Measurements from ENCODE around the gene COQ4.

The COQ4 gene

DNA sequence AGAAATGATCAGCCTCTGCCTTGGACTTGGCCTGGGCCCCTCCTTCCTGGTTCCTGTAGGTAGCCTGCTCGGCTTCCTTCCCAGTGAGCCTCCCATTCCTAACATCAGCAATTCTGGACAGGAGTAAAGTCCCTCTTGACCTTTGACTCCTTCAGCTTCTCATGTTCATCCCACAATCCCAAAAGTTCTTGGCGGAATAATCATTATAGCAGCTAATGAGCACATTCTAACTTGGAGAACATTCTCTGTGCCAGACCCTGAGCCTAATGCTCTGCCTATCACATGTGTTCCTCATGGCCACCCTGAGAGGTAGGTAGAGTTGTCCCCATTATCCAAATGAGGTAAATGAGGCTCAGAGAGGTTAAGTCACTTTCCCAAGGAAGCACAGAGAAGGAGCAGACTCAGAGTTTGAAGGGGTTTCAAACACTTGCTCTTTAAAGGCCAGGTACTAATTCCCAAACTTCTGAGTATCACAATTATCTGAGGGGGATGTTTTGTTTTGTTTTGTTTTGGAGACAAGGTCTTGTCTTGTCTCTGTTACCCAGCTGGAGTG, 25.3 kb upstream of the COQ4 start:
- no peak for DNase-seq
- in situ Hi-C loops (cut with MboI; ENCODE audit: low pct_unique_long_range_greater_than_20kb, low sequenced_read_pairs), result no loop called here

DNA sequence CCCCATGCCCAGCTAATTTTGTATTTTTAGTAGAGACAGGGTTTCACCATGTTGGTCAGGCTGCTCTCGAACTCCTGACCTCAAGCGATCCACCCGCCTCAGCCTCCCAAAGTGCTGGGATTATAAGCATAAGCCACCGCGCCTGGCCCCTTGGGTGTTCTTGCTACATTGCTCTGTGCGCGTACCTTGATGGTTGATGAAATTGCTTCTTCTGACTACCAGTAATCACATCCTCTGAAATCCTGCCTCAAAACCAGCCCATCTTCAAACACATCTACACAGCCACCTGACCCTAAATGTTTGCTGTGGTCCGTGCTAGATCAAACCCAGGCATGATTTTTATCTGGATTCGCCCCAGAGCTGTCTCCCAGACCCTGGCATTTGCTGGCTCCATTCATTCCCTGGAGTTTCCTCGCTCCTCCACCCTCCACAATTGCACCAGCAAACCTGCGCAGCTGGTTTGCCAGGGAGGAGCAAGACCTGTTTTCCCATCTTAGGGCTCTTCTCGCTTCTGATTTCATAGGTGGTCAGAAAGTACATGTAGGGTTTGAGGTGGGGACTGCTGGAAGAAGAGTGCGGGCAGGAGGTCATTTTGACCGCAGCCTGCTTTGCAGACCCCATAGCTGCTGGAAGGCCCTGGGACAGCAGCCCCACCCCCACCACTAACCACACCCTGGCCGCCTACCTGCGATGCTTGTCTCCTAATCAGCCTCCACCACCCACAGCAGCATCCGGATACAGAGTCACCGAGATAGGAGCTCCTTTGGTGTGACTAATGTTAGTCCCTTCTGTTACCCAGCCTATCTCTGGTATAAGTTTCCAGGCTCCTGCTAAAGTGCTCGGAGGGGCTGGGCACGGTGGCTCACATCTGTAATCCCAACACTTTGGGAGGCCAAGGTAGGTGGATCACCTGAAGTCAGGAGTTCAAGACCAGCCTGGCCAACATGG, 23.8 kb upstream of the COQ4 start:
- DNase-seq, result no peak
- in situ Hi-C loops (cut with MboI; ENCODE audit: low pct_unique_long_range_greater_than_20kb, low sequenced_read_pairs), result no loop called here

DNA sequence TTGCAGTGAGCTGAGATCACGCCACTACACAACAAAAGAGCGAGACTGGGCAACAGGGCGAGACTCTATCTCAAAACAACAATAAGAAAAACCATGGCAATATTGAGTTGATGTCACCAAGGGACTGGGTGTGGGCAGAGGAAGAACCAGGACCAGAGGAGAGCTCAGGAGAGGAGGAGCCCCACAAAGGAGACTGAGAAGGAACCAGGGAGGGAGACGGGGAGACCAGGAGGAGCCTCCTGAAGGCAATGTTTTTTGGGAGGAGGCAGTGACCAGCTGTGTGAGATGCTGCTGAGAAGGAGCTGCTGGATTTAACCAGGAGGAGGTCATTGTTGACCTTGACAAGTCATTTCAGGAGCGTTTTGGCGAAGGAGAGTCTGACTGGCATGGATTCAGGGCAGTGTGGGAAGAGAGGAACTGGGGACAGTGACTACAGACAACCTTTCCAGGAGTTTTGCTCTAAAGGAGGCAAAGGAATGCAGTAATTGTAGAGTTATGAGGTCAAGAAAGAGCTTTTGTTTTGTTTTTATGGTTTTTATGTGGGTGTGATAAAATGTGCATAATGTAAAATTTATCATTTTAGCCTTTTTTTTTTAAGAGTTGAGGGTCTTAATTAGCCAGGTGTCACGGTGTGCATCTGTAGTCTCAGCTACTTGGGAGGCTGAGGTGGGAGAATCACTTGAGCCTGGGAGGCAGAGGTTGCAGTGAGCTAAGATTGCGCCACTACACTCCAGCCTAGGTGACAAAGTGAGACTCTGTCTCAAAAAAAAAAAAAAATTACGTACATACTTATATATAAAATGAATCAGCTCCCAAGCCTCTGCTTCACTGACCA, 18.3 kb upstream of the COQ4 start:
- in situ Hi-C loops (cut with MboI; ENCODE audit: low pct_unique_long_range_greater_than_20kb, low sequenced_read_pairs), result no loop called here
- DNase-seq, result no peak

DNA sequence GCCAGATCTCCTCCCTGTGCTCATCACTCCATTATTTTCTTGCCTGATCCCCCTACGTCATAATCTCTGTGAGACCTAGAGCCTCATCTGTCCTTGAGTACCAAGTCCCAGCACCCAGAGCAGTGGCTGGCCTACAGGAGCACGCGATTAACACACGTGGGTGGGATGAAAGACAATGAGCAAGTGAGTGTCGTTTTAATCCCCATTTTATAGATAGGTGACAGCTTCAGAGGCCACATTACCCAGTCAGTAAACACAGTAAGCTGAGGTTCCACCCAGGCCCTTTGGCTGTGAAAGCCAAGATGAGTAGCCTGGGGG, 17.7 kb upstream of the COQ4 start:
- no peak for DNase-seq

DNA sequence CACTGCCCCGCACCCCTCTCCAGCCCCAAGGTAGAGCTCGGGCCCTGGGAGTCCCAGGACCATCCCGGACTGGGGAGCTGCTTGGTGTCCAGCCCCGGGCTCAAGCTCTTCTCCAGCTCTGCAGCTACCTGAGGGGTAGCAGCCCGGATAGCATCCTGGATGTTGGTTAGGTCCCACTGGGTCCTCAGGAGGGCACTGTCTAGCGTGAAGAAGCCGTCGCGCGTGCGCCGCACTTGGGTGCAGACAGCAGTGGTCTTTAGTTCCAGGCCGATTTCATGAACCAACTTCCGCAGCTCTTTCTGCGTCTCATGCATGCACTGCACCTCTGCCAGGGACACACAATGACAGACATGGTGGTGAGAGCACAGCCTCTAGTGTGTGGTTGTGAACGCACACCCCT, 13.1 kb upstream of the COQ4 start:
- in situ Hi-C loops (cut with MboI; ENCODE audit: low pct_unique_long_range_greater_than_20kb, low sequenced_read_pairs), result no loop called here
- DNase-seq, result no peak

More for the DNA sequence above, 17.7 kb upstream of the COQ4 start:
- in situ Hi-C loops (cut with MboI; ENCODE audit: low pct_unique_long_range_greater_than_20kb, low sequenced_read_pairs), result no loop called here

DNA sequence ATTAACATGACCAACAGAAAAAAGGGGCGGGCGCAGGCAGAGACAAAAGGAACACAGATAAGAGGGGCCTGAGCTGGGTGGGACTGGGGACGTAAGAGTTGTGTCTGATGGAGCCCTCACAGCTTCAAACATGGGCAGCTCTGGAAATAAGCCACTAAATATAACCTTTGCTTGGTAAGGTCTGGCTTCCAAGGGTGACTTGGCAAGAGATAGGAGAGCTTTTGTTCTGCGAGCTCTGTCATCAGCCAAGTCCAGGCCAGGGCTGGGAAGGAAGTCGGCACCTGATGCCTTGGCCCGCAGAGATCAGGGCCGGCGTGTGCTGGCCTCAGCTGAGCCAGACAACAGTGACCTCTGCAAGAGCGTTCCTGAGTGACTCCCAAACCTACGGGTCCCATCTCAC, 12.2 kb upstream of the COQ4 start:
- no peak for DNase-seq
- in situ Hi-C loops (cut with MboI; ENCODE audit: low pct_unique_long_range_greater_than_20kb, low sequenced_read_pairs), result no loop called here

DNA sequence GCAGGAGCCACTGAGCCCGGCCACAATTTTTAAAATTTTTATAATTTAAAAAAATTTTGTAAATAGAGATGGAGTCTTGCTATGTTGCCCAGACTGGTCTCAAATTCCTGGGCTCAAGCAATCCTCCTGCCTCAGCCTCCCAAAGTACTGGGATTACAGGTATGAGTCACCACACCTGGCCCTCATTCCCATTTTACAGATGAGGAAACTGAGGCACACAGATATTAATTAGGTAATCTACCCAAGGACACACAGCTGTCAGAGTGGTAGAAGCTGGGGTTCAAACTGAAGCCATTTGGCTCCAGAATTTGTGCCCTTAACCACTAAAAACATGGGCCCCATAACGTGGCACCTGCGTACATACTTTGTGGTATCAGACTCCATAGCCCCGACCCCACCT, 7.9 kb upstream of the COQ4 start:
- in situ Hi-C loops (cut with MboI; ENCODE audit: low pct_unique_long_range_greater_than_20kb, low sequenced_read_pairs), result no loop called here
- DNase-seq, result no peak

DNA sequence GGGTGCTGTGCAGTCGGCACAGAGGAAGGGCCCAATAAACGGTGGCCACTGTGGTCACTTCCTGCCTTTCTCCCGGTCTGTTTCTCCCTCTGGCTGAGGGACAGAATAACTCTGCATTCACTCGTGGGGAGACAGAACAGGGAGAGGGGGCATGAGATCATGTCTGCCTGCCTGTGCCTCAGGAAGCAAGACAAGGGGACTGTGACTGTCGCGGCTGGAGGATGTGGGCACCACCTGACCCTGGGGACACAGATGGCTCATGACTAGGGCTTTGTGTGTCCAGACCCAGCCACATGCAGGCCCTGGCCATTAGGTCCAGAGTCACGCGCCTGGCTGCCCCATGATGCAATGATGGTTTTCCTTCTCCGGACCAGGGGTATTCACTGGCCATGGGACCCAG, 6.2 kb upstream of the COQ4 start:
- in situ Hi-C loops (cut with MboI; ENCODE audit: low pct_unique_long_range_greater_than_20kb, low sequenced_read_pairs), result no loop called here
- no peak for DNase-seq

DNA sequence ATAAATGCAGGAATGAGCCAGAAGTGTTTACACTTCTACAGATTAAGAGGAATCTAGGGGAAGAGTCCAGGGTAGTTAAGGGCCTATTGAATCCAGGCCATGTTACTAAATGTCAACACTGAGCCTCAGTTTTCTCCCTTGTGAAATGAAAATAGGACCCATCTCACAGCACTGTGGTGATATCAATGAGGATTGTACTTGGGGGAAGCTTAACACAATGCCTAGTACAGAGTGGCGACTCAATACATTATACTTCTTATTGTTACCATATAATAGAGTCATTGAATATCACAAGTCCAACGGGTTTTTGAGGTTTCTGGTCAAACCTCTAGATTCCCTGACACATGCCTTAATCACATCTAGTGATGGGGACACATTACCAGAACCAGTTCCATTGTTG, 5.0 kb upstream of the COQ4 start:
- no peak for DNase-seq
- in situ Hi-C loops (cut with MboI; ENCODE audit: low pct_unique_long_range_greater_than_20kb, low sequenced_read_pairs), result no loop called here

DNA sequence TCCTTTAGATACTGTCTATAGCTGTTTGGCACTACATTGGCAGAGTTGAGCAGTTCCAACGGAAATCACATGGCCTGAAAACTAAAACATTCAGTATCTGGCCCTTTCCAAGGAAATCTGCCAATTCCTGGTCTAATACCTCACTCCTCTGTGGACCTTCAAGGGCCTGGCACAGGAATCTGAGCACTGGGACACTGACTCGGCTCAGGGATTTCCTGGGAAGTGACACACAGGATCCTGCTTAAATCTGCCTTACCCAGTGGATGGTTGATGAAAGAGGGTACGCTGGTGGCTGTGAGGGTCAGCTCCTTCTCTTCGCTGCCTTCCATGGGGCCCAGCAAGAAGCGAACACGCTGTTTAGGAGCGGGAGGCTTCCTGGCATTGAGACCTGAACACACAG, 1.3 kb upstream of the COQ4 start:
- no peak for DNase-seq
- in situ Hi-C loops (cut with MboI; ENCODE audit: low pct_unique_long_range_greater_than_20kb, low sequenced_read_pairs), result no loop called here

DNA sequence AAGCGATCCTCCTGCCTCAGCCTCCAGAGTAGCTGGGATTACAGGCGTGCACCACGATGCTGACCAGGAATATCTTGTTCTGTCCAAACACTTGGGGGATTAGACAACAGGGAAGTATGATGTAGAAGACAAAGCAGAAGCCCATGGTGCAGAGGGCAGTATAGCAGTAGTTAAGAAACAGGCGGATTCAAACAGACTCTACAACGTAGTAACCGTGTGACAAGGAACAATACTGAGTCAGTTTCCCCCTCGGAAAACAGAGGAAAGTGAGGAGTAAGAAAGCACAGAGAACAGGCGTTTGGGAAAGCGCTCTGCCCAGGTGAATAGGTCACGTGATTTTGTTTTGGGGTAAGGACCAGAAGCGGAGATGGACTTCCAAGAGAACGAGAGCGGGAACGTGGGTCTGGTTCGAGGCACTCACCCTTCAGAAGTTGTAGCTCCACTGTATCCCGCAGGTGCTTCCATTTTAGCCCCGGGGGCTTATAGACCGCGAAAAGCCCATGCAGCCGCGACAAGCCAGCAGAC, 698 bp upstream of the COQ4 start:
- in situ Hi-C loops (cut with MboI; ENCODE audit: low pct_unique_long_range_greater_than_20kb, low sequenced_read_pairs), result no loop called here
- no peak for DNase-seq

DNA sequence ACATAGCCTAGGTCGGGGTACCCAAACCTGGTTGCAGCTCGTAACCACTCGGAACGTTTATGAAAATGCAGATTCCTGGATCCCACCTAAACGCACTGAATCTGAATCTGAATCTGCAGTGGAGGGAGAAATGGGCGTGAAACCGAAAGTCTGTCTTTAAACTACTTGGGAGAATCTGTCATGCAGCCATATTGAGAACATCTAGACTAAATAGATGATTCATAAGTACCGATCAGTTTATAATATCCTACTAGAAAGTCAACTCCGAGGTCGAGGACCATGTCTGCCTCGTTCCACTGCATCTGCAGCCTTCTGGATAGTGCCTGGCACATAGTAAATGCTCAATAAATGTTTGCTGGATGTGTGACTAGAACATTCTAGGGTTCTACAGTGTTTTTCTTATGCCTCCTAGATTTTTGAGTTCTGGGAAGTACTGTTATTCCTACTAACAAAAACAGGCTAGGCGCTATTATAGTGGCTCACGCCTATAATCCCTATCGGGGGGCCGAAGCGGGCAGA, 632 bp downstream of the COQ4 start:
- in situ Hi-C loops (cut with MboI; ENCODE audit: low pct_unique_long_range_greater_than_20kb, low sequenced_read_pairs), result no loop called here

DNA sequence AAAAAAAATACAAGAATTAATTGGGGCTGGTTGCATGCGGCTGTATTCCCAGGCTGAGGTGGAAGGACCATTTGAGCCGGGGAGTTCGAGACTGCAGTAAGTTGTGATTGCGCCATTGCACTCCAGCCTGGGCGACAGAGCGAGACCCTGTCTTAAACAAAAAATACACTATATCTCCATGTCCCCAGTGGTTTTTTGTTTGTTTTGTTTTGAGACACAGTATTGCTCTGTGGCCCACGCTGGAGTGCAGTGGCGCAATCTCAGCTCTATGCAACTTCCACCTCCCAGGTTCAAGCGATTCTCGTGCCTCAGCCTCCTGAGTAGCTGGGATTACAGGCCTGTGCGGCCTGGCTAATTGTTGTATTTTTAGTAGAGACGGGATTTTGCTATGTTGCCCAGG, 1.2 kb downstream of the COQ4 start:
- in situ Hi-C loops (cut with MboI; ENCODE audit: low pct_unique_long_range_greater_than_20kb, low sequenced_read_pairs), result no loop called here
- no peak for DNase-seq

More for the DNA sequence above, 632 bp downstream of the COQ4 start:
- no peak for DNase-seq

DNA sequence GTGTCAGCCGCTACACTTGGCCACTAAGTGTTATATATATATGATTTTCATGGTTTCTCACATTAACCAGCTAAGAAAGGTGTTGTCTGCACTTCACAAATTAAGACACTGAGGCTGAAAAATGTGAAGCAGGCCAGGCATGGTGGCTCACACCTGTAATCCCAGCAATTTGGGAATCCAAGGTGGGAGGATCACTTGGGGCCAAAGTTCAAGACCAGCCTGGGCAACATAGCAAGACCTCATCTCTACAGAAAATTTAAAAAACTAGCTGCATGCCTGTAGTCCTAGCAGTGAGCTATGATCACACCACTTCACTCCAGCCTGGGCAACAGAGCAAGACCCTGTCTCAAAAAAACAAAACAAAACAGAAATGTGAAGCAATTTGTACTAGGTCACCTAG, 1.8 kb downstream of the COQ4 start:
- in situ Hi-C loops (cut with MboI; ENCODE audit: low pct_unique_long_range_greater_than_20kb, low sequenced_read_pairs), result no loop called here
- DNase-seq, result no peak

DNA sequence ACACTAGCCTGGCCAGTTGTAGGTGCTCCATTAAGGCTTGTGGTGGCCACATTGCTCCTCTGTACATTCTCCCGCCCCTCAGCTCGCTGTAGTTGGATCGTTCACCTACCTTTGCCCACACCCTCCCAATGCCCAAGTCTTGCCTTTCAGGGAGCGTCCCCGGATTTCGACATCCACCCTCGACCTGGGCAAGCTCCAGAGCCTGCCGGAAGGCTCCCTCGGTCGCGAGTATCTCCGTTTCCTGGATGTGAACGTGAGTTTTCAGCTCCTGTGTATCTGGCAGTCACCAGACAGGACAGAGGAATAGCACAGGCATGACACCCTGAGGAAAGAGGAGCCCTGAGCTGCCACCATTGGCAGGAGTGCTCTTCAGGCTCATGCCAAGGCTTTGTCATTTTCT, 3.0 kb downstream of the COQ4 start:
- in situ Hi-C loops (cut with MboI; ENCODE audit: low pct_unique_long_range_greater_than_20kb, low sequenced_read_pairs), result no loop called here
- DNase-seq, result no peak

DNA sequence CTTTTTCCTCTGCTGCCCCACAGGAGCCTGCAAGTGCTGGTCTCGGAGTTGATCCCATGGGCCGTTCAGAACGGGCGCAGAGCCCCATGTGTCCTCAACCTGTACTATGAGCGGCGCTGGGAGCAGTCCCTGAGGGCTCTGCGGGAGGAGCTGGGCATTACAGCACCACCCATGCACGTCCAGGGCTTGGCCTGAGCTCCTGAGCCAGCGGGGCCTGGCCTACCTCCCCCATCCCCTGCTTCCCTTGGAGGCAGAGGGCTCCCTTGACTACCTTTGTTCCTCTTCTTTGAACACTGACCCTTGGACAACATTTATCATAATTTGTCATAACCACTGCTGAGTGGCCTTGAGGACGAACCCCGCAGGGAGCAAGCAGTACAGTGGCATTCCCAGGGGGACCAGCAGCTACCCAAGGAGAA, 10.8 kb downstream of the COQ4 start:
- in situ Hi-C loops (cut with MboI; ENCODE audit: low pct_unique_long_range_greater_than_20kb, low sequenced_read_pairs), result no loop called here
- no peak for DNase-seq

DNA sequence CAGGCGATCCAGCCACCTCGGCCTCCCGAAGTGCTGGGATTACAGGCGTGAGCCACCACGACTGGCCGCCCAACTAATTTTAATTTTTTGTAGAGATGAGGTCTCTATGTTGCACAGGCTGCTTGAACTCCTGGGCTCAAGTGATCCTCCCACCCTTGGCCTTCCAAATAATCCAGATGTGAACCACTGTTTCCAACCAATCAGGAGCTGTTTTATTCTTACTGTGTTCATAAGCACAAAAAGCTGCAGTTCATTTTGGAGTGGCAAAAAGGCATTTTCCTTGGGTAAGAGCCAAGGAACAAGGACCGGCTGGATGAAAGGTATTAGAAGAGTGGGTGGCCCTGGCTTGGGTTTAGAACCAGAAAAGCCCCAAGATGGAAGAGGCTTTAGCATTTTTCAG, 12.5 kb downstream of the COQ4 start:
- no peak for DNase-seq
- in situ Hi-C loops (cut with MboI; ENCODE audit: low pct_unique_long_range_greater_than_20kb, low sequenced_read_pairs), result no loop called here

DNA sequence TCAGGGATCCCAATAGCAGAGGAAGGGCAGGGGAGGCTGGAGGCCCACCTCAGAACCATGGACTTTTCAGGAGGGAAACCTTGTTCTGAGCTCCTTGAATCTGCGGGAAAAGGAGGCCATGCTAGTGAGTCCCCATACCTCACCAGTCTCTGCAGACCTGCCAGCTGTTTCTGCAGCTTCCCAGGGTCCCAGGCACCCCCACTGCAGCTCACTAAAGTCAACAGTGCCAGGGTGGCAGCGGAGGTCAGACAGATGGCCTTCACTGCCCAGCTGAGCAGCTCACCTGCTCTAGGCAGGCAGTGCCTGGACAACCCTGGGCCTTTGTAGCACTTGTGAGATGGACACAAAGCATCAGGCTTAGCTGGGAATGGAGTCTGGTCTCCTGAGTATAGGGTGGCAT, 13.3 kb downstream of the COQ4 start:
- in situ Hi-C loops (cut with MboI; ENCODE audit: low pct_unique_long_range_greater_than_20kb, low sequenced_read_pairs), result no loop called here
- no peak for DNase-seq

DNA sequence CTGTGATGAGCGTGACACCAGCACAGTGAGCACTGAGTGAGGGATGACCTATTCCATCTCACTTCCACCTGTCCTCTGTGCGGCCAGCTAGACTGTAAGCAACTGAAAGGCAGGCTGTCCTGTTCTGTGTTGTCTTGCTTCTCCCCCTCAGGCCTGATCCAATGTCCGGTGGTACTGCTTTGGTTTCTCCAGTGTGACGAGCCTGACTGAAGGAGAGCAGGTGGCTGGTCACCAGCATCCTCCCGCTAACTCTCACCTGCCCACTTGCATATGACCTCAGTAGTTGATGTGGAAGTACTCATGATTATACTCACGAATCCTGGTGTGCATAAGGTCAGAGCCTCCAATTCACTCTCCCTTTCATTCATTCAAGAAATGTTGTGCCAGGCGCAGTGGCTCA, 15.3 kb downstream of the COQ4 start:
- in situ Hi-C loops (cut with MboI; ENCODE audit: low pct_unique_long_range_greater_than_20kb, low sequenced_read_pairs), result no loop called here
- DNase-seq, result no peak
